Breast epithelium (tissue), 4 donors: ENCODE results near the gene MYH10. TPM values are rescaled to one million over a fixed set of nuclear protein-coding genes. Genes with fewer than 3 reads are reported as not detected.

ENCODE experiments used
- DNase-seq, 2 donors: peaks; one replicate each; pipeline ENCODE4 v3.0.0-alpha.2; 2019; ENCODE audit warnings: low spot score in 2 of 2
- H3K27ac ChIP-seq, 2 donors: fragments of 200-600 bp; sonication (generic) in 1 of 2; one replicate each; pipeline ENCODE4 v1.5.1; 2016 to 2019; ENCODE audit warnings: mild to moderate bottlenecking in 1 of 2
- H3K27me3 ChIP-seq, 2 donors: fragments of 200-600 bp; sonication (generic) in 1 of 2; one replicate each; pipeline versions ENCODE4 v1.5.1 to v1.6.0; 2017 to 2019; ENCODE audit warnings: control low read depth in 1 of 2, mild to moderate bottlenecking in 1 of 2
- H3K36me3 ChIP-seq: fragments of 200-600 bp; one replicate; pipeline ENCODE4 v1.5.1; 2019
- H3K4me1 ChIP-seq, 2 donors: fragments of 200-600 bp; sonication (generic); one replicate each; pipeline ENCODE4 v1.5.1; 2016 to 2019; ENCODE audit warnings: control low read depth in 1 of 2
- H3K4me3 ChIP-seq, 3 donors: fragments of 200-600 bp; sonication (generic); 1 replicate in 2 of 3; 2 replicates in 1 of 3; pipeline ENCODE4 v1.5.1; 2016 to 2019; ENCODE audit warnings: mild to moderate bottlenecking in 3 of 3, moderate library complexity in 2 of 3
- H3K9me3 ChIP-seq, 2 donors: fragments of 200-600 bp; sonication (generic) in 1 of 2; one replicate each; pipeline ENCODE4 v1.5.1; 2016 to 2019; ENCODE audit warnings: control low read depth in 1 of 2
- POLR2A ChIP-seq: fragments of 450-650 bp; IDR thresholded peaks from one replicate; pipeline ENCODE4 v1.6.1; 2016; ENCODE audit warnings: antibody characterized with exemption, mild to moderate bottlenecking, moderate library complexity
- POLR2AphosphoS5 ChIP-seq, 3 donors: sonication (generic); formaldehyde crosslinking; IDR thresholded peaks; one replicate each; pipeline ENCODE4 v1.6.1; 2017; ENCODE audit warnings: antibody characterized with exemption in 3 of 3
- intact Hi-C: fragments of 100-400 bp; cut with DNase I; formaldehyde crosslinking; loops from one replicate; pipeline ENCODE4 v1.15.1; 2023; ENCODE audit warnings: low total_unique reads
- total RNA-seq, 3 donors: library from RNA; depleted of rRNA; stranded (reverse); fragments of >200 nt; gene quantifications; one replicate each; pipeline ENCODE4 v1.1.0, GENCODE V29; 2016
- TF ChIP-seq, protein P1 (sequence below), 3 donors: fragments of 450-650 bp; IDR thresholded peaks; one replicate each; pipeline ENCODE4 v1.5.1; 2016 to 2017; ENCODE audit warnings: antibody characterized with exemption in 3 of 3, mild to moderate bottlenecking in 3 of 3, moderate library complexity in 3 of 3

Gene MYH10
- total RNA-seq, 3 donors from 2014 or later: 46.2 to 54.7 (median 46.7) TPM

DNA sequence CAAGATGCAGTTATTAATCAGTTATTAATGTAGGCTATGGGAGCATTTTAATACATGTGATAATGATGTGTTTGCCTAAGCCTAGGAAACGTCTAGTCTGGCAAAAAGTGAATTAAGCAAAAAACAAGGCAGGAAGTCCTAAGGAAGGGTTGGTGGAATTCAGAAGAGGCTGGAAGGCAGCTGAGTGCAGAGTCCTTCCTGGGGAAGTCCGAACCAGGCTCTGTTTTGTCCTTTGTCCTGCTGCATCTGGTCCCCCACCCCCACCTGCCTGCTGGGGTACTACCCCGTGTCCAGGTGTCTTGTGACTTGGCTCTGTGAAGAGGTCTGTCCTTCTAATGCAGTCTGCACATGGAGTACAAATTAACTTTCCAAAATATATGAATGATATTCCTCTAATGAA lies 1.5 kb upstream of the MYH10 start:
- peak overlapping the region in 1 of 3 donors; percentile 87 for H3K4me3 ChIP-seq
- DNase-seq: no peak
- H3K9me3 ChIP-seq: no peaks in the 10 kb centered on the region
- H3K27me3 ChIP-seq: no peaks in the 10 kb centered on the region
- H3K36me3 ChIP-seq: no peaks in the 10 kb centered on the region
- TF ChIP-seq, protein P1, sequence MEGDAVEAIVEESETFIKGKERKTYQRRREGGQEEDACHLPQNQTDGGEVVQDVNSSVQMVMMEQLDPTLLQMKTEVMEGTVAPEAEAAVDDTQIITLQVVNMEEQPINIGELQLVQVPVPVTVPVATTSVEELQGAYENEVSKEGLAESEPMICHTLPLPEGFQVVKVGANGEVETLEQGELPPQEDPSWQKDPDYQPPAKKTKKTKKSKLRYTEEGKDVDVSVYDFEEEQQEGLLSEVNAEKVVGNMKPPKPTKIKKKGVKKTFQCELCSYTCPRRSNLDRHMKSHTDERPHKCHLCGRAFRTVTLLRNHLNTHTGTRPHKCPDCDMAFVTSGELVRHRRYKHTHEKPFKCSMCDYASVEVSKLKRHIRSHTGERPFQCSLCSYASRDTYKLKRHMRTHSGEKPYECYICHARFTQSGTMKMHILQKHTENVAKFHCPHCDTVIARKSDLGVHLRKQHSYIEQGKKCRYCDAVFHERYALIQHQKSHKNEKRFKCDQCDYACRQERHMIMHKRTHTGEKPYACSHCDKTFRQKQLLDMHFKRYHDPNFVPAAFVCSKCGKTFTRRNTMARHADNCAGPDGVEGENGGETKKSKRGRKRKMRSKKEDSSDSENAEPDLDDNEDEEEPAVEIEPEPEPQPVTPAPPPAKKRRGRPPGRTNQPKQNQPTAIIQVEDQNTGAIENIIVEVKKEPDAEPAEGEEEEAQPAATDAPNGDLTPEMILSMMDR (IDR thresholded peaks at IDR 0.05): no peak
- TF ChIP-seq POLR2A: no peak
- TF ChIP-seq POLR2AphosphoS5 (IDR thresholded peaks at IDR 0.05): no peak
- H3K27ac ChIP-seq: no peak overlapping the region
- intact Hi-C loops: no loop called here
- no peaks in the 10 kb centered on the region for H3K4me1 ChIP-seq

DNA sequence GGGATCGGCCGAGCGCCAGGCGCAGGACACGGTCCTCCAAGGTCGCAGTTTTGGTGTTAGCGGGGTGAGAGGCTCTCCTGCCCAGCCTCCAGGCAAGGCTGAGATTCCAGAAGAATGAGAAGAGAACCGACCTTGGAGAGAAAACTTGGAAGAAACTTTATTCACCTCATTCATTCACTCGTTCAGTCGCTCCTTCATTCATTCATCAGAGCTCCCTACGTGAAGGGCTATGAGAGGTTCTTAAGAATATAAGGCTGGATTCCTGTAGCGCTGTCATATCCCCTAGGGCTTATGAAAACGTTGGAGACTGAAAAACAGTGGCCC lies 991 bp upstream of the MYH10 start:
- peak overlapping the region; percentile 91 to 96 for H3K27ac ChIP-seq
- peak overlapping the region; percentile 81 to 97 (median 87) for H3K4me3 ChIP-seq
- no peaks in the 10 kb centered on the region for H3K4me1 ChIP-seq
- intact Hi-C loops: no loop called here
- no peaks in the 10 kb centered on the region for H3K9me3 ChIP-seq
- no peaks in the 10 kb centered on the region for H3K36me3 ChIP-seq
- H3K27me3 ChIP-seq: no peaks in the 10 kb centered on the region
- TF ChIP-seq, protein P1 (IDR thresholded peaks at IDR 0.05): peak in 1 of 3 donors; percentile 3
- no peak for TF ChIP-seq POLR2A
- no peak for DNase-seq

DNA sequence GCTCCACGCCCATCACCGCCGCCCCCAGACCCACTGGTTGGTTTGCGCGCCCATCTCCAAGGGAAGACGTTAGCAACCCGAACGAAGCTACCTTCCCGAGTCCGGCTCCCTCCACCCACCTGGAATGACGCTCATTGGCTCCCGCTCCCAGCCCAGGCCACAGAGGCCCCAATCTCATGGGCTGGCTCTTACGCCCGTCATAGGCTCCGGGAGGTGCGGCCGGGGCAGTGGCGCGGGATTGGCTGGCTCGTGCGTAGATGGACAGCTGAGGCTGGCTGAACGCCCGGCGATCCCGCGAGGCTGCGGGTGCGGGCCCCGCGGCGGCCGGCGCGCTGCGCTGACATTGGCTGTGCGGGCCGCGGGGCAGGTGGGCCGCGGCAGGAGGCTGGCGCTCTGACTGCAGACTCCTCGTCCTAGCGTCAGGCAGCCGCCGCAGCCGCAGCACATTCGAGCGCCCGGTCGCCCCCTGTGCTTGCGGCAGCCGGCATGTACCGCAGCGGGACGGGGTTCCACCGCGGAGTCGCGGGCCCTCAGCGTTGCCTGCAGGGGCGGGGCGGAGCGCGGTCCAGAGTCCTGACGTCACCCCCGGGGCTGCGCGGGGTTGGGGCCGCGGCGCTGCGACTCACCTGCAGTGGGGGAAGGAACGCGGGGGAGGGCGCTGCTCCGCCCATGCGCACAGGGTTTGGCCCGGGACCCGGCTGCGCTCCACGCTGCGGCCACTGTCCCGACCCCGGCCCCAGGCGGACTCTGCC lies 453 bp upstream of the MYH10 start:
- DNase-seq: peak; percentile 98
- intact Hi-C loops: no loop called here
- H3K27ac ChIP-seq: peak overlapping the region; percentile 91 to 96
- H3K9me3 ChIP-seq: no peaks in the 10 kb centered on the region
- no peaks in the 10 kb centered on the region for H3K27me3 ChIP-seq
- TF ChIP-seq POLR2AphosphoS5 (IDR thresholded peaks at IDR 0.05) (peak; percentile 7 to 28 (median 16)), POLR2A (no peak)
- TF ChIP-seq, protein P1 (IDR thresholded peaks at IDR 0.05): peak in 2 of 3 donors; percentile 10 to 21
- H3K4me1 ChIP-seq: no peaks in the 10 kb centered on the region
- H3K36me3 ChIP-seq: no peaks in the 10 kb centered on the region
- peak overlapping the region; percentile 81 to 97 (median 87) for H3K4me3 ChIP-seq

DNA sequence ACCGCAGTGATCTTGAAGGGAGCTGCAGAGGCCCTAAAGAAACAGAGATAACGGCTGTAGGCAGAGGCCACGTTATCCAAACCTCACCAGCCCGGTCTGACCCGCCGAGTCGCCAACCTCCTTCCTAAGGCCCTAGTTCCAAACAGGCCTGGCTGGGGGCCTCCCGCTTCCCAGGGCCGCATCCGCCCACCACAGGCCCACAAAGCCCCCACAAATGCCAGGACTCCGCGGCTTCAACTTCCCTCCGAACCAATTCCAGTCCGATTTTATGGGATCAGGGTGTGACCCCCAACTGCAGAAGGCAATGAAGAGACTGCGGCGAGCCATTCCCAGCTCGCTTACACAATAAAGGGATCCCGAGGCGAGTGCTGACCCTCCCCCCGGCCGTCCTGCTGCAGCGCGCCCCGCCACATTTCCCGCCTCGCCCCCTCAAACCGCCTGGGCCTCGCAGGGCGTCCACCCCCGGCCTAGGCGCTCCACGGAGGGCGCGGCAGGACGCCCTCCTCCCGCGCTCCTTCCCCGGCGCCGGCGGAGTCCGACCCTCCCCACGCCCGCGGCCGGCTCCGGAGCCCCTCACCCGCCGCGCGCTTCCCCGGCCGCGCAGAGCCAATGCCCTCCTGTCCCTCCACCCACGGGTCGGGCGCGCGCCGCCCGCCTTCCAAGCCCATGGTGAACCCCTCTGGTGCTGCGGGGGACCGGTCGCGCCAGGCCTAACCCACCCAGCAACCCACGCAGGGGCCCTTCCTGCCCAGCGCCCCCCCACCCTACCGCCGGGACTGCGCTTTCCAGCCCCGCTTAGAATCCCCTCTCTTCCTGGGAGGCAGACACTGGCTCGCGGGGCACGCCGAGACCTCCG lies 926 bp downstream of the MYH10 start:
- H3K4me3 ChIP-seq: peak overlapping the region; percentile 81 to 97 (median 87)
- intact Hi-C loops: no loop called here
- H3K27me3 ChIP-seq: no peaks in the 10 kb centered on the region
- no peak for TF ChIP-seq POLR2AphosphoS5 (IDR thresholded peaks at IDR 0.05)
- TF ChIP-seq, protein P1 (IDR thresholded peaks at IDR 0.05): peak in 1 of 3 donors; percentile 10
- no peaks in the 10 kb centered on the region for H3K4me1 ChIP-seq
- H3K9me3 ChIP-seq: no peaks in the 10 kb centered on the region
- H3K27ac ChIP-seq: peak overlapping the region; percentile 91 to 96
- no peaks in the 10 kb centered on the region for H3K36me3 ChIP-seq
- DNase-seq: no peak

- Histone ChIP-seq H3K4me3 (peak overlapping the region; percentile 81 to 97 (median 87)), H3K27ac (peak overlapping the region in 1 of 2 donors; percentile 96), H3K4me1 (no peaks in the 10 kb centered on the region), H3K9me3 (no peaks in the 10 kb centered on the region), H3K27me3 (no peaks in the 10 kb centered on the region), H3K36me3 (no peaks in the 10 kb centered on the region)
- TF ChIP-seq POLR2A: no peak
- TF ChIP-seq POLR2AphosphoS5 (IDR thresholded peaks at IDR 0.05): no peak
- TF ChIP-seq, protein P1 (IDR thresholded peaks at IDR 0.05): no peak
- intact Hi-C loops: no loop called here
- no peak for DNase-seq
Observed at GRCh38 chr17:8628609-8629169, 1.8 kb downstream of the MYH10 start.
